GM12878 (cell line): ENCODE measurements around the gene NEAT1. TPM values are rescaled to one million over a fixed set of nuclear protein-coding genes. Genes with fewer than 3 reads are reported as not detected.

Experiments
- ATAC-seq: fragments of 200-7000 bp; cut with Tn5 transposase; 3 replicates; pipeline ENCODE4 v1.9.1; 2020; ENCODE audit warnings: mild to moderate bottlenecking, moderate library complexity
- BruUV-seq: library from RNA; stranded (reverse); fragments of 400-500 nt; replicated peaks from 2 replicates; lab custom pipeline; 2021; lab: Mats Ljungman, UMichigan
- CTCF ChIA-PET: fragments of 300-600 bp; sonication (Branson Sonifier 250); formaldehyde crosslinking; extraction: SDS; loops from one replicate; lab custom pipeline; 2021; ENCODE audit warnings: inconsistent platforms; lab: Yijun Ruan, JAX
- POLR2A ChIA-PET: fragments of 350-600 bp; formaldehyde crosslinking; extraction: SDS; loops from one replicate; lab custom pipeline; 2021; ENCODE audit warnings: inconsistent platforms; lab: Charles Lee
- RAD21 ChIA-PET: fragments of 300-600 bp; sonication (Branson Sonifier 250); formaldehyde crosslinking; loops from one replicate; lab custom pipeline; 2023; ENCODE audit warnings: antibody characterized with exemption; ENCODE audit not compliant: unreplicated experiment; lab: Charles Lee
- SMC1A ChIA-PET: fragments of 300-600 bp; sonication (Branson Sonifier 250); formaldehyde crosslinking; loops from one replicate; lab custom pipeline; 2023; ENCODE audit not compliant: unreplicated experiment, uncharacterized antibody; lab: Charles Lee
- DNase-seq: peaks from one replicate; pipeline ENCODE4 v3.0.0-alpha.2; 2011; ENCODE audit warnings: low read depth, low spot score
- FAIRE-seq: peaks from 3 replicates; lab custom pipeline; 2011; peaks lifted over from hg19 to GRCh38; lab: Jason Lieb, UNC
- H2AFZ ChIP-seq: 2 replicates; pipeline ENCODE4 v1.6.0; 2011; ENCODE audit warnings: low read depth, low read length, control low read depth; ENCODE audit not compliant: control insufficient read depth
- H3K27ac ChIP-seq: 2 replicates; pipeline ENCODE4 v1.5.1; 2011; ENCODE audit warnings: control low read depth; ENCODE audit not compliant: control insufficient read depth, insufficient read depth
- H3K27me3 ChIP-seq, 2 experiments: replicated peaks in 1 of 2; 2 replicates each; pipeline versions ENCODE4 v1.6.0 to v1.6.1; 2011; ENCODE audit warnings: low read length in 1 of 2; ENCODE audit not compliant: control insufficient read depth in 2 of 2, insufficient read depth in 2 of 2
- H3K36me3 ChIP-seq, 2 experiments: 2 replicates each; pipeline ENCODE4 v1.5.1; 2011; ENCODE audit warnings: low read length in 1 of 2; ENCODE audit not compliant: control insufficient read depth in 2 of 2, insufficient read depth in 2 of 2
- H3K4me1 ChIP-seq: 2 replicates; pipeline ENCODE4 v1.6.1; 2011; ENCODE audit warnings: mild to moderate bottlenecking, low read length, moderate library complexity, mixed read lengths; ENCODE audit not compliant: control insufficient read depth, insufficient read depth
- H3K4me2 ChIP-seq: 2 replicates; pipeline ENCODE4 v1.6.0; 2011; ENCODE audit warnings: control low read depth; ENCODE audit not compliant: control insufficient read depth, insufficient read depth
- H3K4me3 ChIP-seq: fragments of 200-600 bp; sonication (generic); 2 replicates; pipeline ENCODE4 v1.5.1; 2016
- H3K79me2 ChIP-seq: 2 replicates; pipeline ENCODE4 v1.6.0; 2011; ENCODE audit warnings: low read length; ENCODE audit not compliant: control insufficient read depth, insufficient read depth
- H3K9ac ChIP-seq: 2 replicates; pipeline ENCODE4 v1.8.0; 2011; ENCODE audit warnings: low read length, control low read depth, mixed read lengths; ENCODE audit not compliant: control insufficient read depth, insufficient read depth
- H3K9me3 ChIP-seq: replicated peaks from 3 replicates; pipeline ENCODE4 v1.5.1; 2011; ENCODE audit warnings: mild to moderate bottlenecking, low read length; ENCODE audit not compliant: control insufficient read depth, insufficient read depth
- H4K20me1 ChIP-seq: 2 replicates; pipeline ENCODE4 v1.6.0; 2011; ENCODE audit not compliant: control insufficient read depth, insufficient read depth
- BACH1 ChIP-seq: fragments of 450-650 bp; IDR thresholded peaks from 2 replicates; pipeline ENCODE4 v1.6.1; 2017; ENCODE audit warnings: mild to moderate bottlenecking, borderline replicate concordance
- BHLHE40 ChIP-seq, 2 experiments: fragments of 450-650 bp in 1 of 2; IDR thresholded peaks; 2 replicates each; pipeline ENCODE4 v1.6.1; 2011 to 2017; ENCODE audit warnings: low read depth in 2 of 2, borderline replicate concordance in 1 of 2, improper control_type of control experiment in 1 of 2, low read length in 1 of 2, mild to moderate bottlenecking in 1 of 2
- E2F8 ChIP-seq: fragments of 450-650 bp; IDR thresholded peaks from 2 replicates; pipeline ENCODE4 v1.6.1; 2018; ENCODE audit warnings: mild to moderate bottlenecking, low read depth, moderate library complexity; ENCODE audit not compliant: partially characterized antibody
- IRF3 ChIP-seq: fragments of 450-650 bp; IDR thresholded peaks from 2 replicates; pipeline ENCODE4 v1.6.1; 2014; ENCODE audit warnings: mild to moderate bottlenecking
- IRF4 ChIP-seq: IDR thresholded peaks from 2 replicates; pipeline ENCODE4 v1.6.1; 2011; ENCODE audit warnings: low read depth, low read length
- JUND ChIP-seq: IDR thresholded peaks from 2 replicates; pipeline ENCODE4 v1.6.1; 2012; ENCODE audit warnings: low read depth, mild to moderate bottlenecking, low read length, improper control_type of control experiment, moderate library complexity
- MYB ChIP-seq: fragments of 150-350 bp; IDR thresholded peaks from 2 replicates; pipeline ENCODE4 v1.6.1; 2014; ENCODE audit warnings: mild to moderate bottlenecking, low read depth, low read length, borderline replicate concordance
- NBN ChIP-seq: fragments of 450-650 bp; IDR thresholded peaks from 2 replicates; pipeline ENCODE4 v1.6.1; 2016
- NFYB ChIP-seq: IDR thresholded peaks from 2 replicates; pipeline ENCODE4 v1.6.1; 2011; ENCODE audit warnings: low read depth, mild to moderate bottlenecking, low read length, improper control_type of control experiment, moderate library complexity; ENCODE audit not compliant: insufficient read depth
- NR2C1 ChIP-seq: fragments of 450-650 bp; IDR thresholded peaks from 2 replicates; pipeline ENCODE4 v1.6.1; 2017; ENCODE audit warnings: antibody characterized with exemption, mild to moderate bottlenecking, moderate library complexity
- PAX8 ChIP-seq: fragments of 450-650 bp; IDR thresholded peaks from 2 replicates; pipeline ENCODE4 v1.6.1; 2017; ENCODE audit warnings: mild to moderate bottlenecking, moderate library complexity
- POLR2AphosphoS5 ChIP-seq: IDR thresholded peaks from 2 replicates; pipeline ENCODE4 v1.6.1; 2011; ENCODE audit warnings: mild to moderate bottlenecking, low read length, inconsistent platforms
- REST ChIP-seq: IDR thresholded peaks from 2 replicates; pipeline ENCODE4 v1.6.1; 2012; ENCODE audit warnings: mild to moderate bottlenecking, low read depth, low read length
- SPI1 ChIP-seq: IDR thresholded peaks from 2 replicates; pipeline ENCODE4 v1.6.1; 2011; ENCODE audit warnings: low read depth, mild to moderate bottlenecking, low read length, moderate library complexity, borderline replicate concordance; ENCODE audit not compliant: insufficient read depth
- SUZ12 ChIP-seq: fragments of 200-600 bp; sonication (generic); IDR thresholded peaks from one replicate; pipeline ENCODE4 v1.6.1; 2018; ENCODE audit warnings: antibody characterized with exemption, mild to moderate bottlenecking; ENCODE audit not compliant: unreplicated experiment
- WGBS: methylation state at CpG from one replicate; pipeline ENCODE4 v1.1.6; 2016; ENCODE audit warnings: low lambda C conversion rate; ENCODE audit not compliant: insufficient replicate concordance, insufficient coverage; ENCODE audit errors: missing lambda C conversion rate; 5-methylcytosine and 5-hydroxymethylcytosine counted together
- in situ Hi-C: fragments of 300-500 bp; cut with MboI; formaldehyde crosslinking; loops from 9 replicates; pipeline ENCODE4 v1.14.3; 2018; ENCODE audit warnings: mixed read lengths
- intact Hi-C: fragments of 100-400 bp; cut with micrococcal nuclease; formaldehyde crosslinking; loops from one replicate; pipeline ENCODE4 v1.14.2; 2022; ENCODE audit not compliant: unreplicated experiment
- polyA plus RNA-seq, 11 experiments: library from polyadenylated mRNA; depleted of rRNA in 4 of 11; unstranded in 6 of 11; stranded (reverse) in 5 of 11; fragments of >200 nt; fragmentation: Nextera tagmentation in 4 of 11; fragmentation: Illumina TruSeq in 1 of 11; extraction: Ambion mirVana in 4 of 11; extraction: Trizol in 1 of 11; gene quantifications; 1 replicate in 1 of 11; 2 replicates in 10 of 11; pipeline versions ENCODE4 v1.2.1 to v1.2.3, GENCODE V29; 2011 to 2016; ENCODE audit warnings: inconsistent platforms in 2 of 11, missing spikeins in 2 of 11, low read depth in 1 of 11
- total RNA-seq, 4 experiments: library from RNA; depleted of rRNA in 3 of 4; stranded (reverse); fragments of >200 nt in 3 of 4; fragmentation: Illumina TruSeq in 1 of 4; extraction: Trizol in 1 of 4; gene quantifications; 2 replicates each; pipeline versions ENCODE4 v1.2.1 to v1.2.3, GENCODE V29; 2013 to 2021

Gene NEAT1
- total and polyA plus RNA-seq, 10 of the 15 experiments (the other 5 are each of a cell fraction or from before 2014, with no cell fraction given), result 13.6 to 328 (median 69.4) TPM

GRCh38 chr11:65425105-65425970 lies 2.7 kb downstream of the NEAT1 start:
- H3K79me2 ChIP-seq, result peaks cover 100% of the 10 kb centered on the region
- H3K9ac ChIP-seq, result peak overlapping the region; percentile 99
- peaks cover 31% of the 10 kb centered on the region for H3K4me1 ChIP-seq
- H3K27me3 ChIP-seq, result no peaks in the 10 kb centered on the region
- intact Hi-C loops, result no loop called here
- peak overlapping the region; percentile 100 for H3K4me2 ChIP-seq
- ChIA-PET RAD21 (interaction anchor here (1.1 to 15.3 kb wide), 7 partner anchors 9 to 85 kb away, joined by 3 to 282 read pairs (median 8); partner anchors contain the start of gene MALAT1), POLR2A (interaction anchor here (0.8 to 13.6 kb wide), 12 partner anchors 12 to 212 kb away, joined by 3 to 323 read pairs (median 6); partner anchors contain the start of genes FRMD8, MALAT1 and SIPA1), SMC1A (interaction anchor here (0.7 to 12.7 kb wide), 9 partner anchors 8 to 81 kb away, joined by 3 to 232 read pairs (median 7); partner anchors contain the start of gene MALAT1), CTCF (interaction anchor here (0.7 to 15.3 kb wide), 6 partner anchors 9 to 77 kb away, joined by 3 to 362 read pairs (median 4); partner anchors contain the start of gene MALAT1)
- H3K9me3 ChIP-seq, result no peaks in the 10 kb centered on the region
- H4K20me1 ChIP-seq, result peaks cover 18% of the 10 kb centered on the region
- WGBS, result under 1% methylated on average over 9 of the region's 9 CpGs
- no peak overlapping the region for H2AFZ ChIP-seq
- ATAC-seq (peak; percentile 9), FAIRE-seq (no peak), DNase-seq (no peak)
- no peaks in the 10 kb centered on the region; a peak in 2 of 4 replicates for H3K36me3 ChIP-seq
- in situ Hi-C loops, result loop anchor here (10.0 kb wide), 1 partner anchor 561 kb away; no protein-coding TSS in a partner anchor
- H3K27ac ChIP-seq, result peak overlapping the region; percentile 100
- peak overlapping the region; percentile 95 for H3K4me3 ChIP-seq
- no TSS peak for BruUV-seq
- TF ChIP-seq REST (no peak), SUZ12 (no peak), E2F8 (no peak), IRF3 (no peak), NBN (no peak), NFYB (no peak), MYB (peak; percentile 47; the same call in 1 of the 2 replicates), IRF4 (no peak), BHLHE40 (IDR thresholded peaks at IDR 0.05; ENCODE audit: borderline replicate concordance in 1 of 2, low read depth in 2 of 2, low read length in 1 of 2) (peak; percentile 9 to 16; a peak in 1 of 4 replicates), JUND (no peak), SPI1 (no peak), BACH1 (peak; percentile 16), PAX8 (no peak), NR2C1 (no peak; the same call in 1 of the 2 replicates), POLR2AphosphoS5 (peak; percentile 96)
